ENCODE data around the gene TFCP2L1. TPM values are rescaled to one million over a fixed set of nuclear protein-coding genes. Genes with fewer than 3 reads are reported as not detected.

Gene TFCP2L1
- total RNA-seq, 1 experiment from 2014 or later = 1.8 TPM

DNA sequence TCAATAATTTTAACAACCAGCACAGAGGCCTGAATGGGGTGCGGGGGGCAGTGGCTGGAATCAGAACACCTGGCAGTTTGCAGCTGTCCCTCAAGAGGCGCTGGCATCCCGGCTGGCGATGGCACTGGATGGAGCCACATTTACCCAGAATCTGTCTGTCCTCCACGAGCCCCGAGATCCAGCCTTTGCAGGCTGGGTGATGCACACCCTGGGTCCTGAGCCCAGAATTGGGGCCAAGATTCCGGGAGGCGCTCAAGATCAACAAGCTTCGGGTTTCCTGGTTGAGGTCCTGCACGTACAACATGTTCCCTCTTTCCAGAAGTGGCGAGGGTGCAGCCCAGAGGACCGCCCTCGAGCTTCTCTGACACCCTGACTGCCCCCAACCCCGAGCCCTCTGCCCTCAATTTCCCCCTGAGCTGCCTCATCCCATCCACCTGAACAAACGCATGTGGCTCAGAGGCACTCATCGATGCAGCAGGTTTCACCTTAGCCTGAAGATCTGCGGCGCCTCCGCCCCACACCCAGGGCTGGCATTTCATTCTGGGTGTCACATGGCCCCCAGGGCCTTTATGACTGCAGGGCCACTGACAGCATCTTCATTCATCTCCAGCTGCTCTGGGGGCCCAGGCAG is 97.5 kb downstream of the TFCP2L1 start:
- H3K9ac ChIP-seq (ENCODE audit: extremely low read depth, insufficient read length, low read length) = no peak overlapping the region
- no peak overlapping the region for H3K27ac ChIP-seq (ENCODE audit: insufficient read length, low read depth, low read length)
- no peak overlapping the region for H2AK5ac ChIP-seq (ENCODE audit: insufficient read length, low read length)
- no peak overlapping the region for H3K14ac ChIP-seq (ENCODE audit: insufficient read depth, low read length)
- H4K20me1 ChIP-seq (ENCODE audit: control insufficient read depth, insufficient read depth, insufficient read length) = no peaks in the 10 kb centered on the region
- DNase-seq = peak; percentile 21
- no peak overlapping the region for H2BK12ac ChIP-seq (ENCODE audit: insufficient read length, low read depth, low read length)
- no peak overlapping the region for H2BK120ac ChIP-seq (ENCODE audit: low read depth, low read length, poor library complexity, severe bottlenecking)
- H3K27me3 ChIP-seq (ENCODE audit: insufficient read depth, low read length) = no peaks in the 10 kb centered on the region
- H2BK20ac ChIP-seq (ENCODE audit: low read depth, low read length, poor library complexity, severe bottlenecking) = no peak overlapping the region
- no peaks in the 10 kb centered on the region for H3K9me3 ChIP-seq (ENCODE audit: control insufficient read depth, low read depth, low read length)
- H3K18ac ChIP-seq (ENCODE audit: insufficient read length, low read depth, low read length) = no peak overlapping the region
- Mint-ChIP-seq H3K9me3 (no peaks in the 10 kb centered on the region), H3K4me1 (peaks cover 5 to 6% of the 10 kb centered on the region in 2 experiments), H3K4me3 (no peak overlapping the region), H3K36me3 (ENCODE audit: insufficient read depth in 1 of 3, low read depth in 3 of 3) (no peaks in the 10 kb centered on the region; a peak in 1 of 7 replicates), H3K27me3 (ENCODE audit: low read depth) (peaks cover 9% of the 10 kb centered on the region), H3K27ac (no peak overlapping the region)
- H3K23me2 ChIP-seq (ENCODE audit: insufficient read length, low read depth, low read length, poor library complexity, severe bottlenecking) = no peaks in the 10 kb centered on the region
- no peak overlapping the region for H4K8ac ChIP-seq (replicated peaks; ENCODE audit: insufficient read length, low read depth, low read length)
- no peak overlapping the region for H2BK5ac ChIP-seq (ENCODE audit: insufficient read length, low read length)
- H3K56ac ChIP-seq (ENCODE audit: insufficient read length, low read depth, low read length) = no peak overlapping the region
- no peak overlapping the region for H4K91ac ChIP-seq (ENCODE audit: insufficient read length, low read depth, low read length)
- no peak overlapping the region for H2BK15ac ChIP-seq (ENCODE audit: low read depth, low read length)
- H3K4me2 ChIP-seq (ENCODE audit: insufficient read depth, insufficient read length, low read length) = no peak overlapping the region
- H3K4me1 ChIP-seq (ENCODE audit: insufficient read depth, low read length) = no peaks in the 10 kb centered on the region
- no peaks in the 10 kb centered on the region for H3K79me2 ChIP-seq (ENCODE audit: insufficient read depth, low read length)
- no peaks in the 10 kb centered on the region for H3K79me1 ChIP-seq (ENCODE audit: insufficient read depth, low read depth, low read length, poor library complexity, severe bottlenecking)
- no peak overlapping the region for H3T11ph ChIP-seq (ENCODE audit: low read length)
- H2AFZ ChIP-seq (ENCODE audit: low read length) = no peak overlapping the region
- H3K23ac ChIP-seq (ENCODE audit: insufficient read length, low read depth, low read length) = no peak overlapping the region
- no peak overlapping the region for H3K4ac ChIP-seq (ENCODE audit: low read depth, low read length)
- H4K5ac ChIP-seq (ENCODE audit: insufficient read length, low read depth, low read length) = no peak overlapping the region
- WGBS (ENCODE audit: extremely low coverage, insufficient read length, low lambda C conversion rate) = no CpG with 5 or more reads among the region's 19 CpGs
- TF ChIP-seq, protein P1, sequence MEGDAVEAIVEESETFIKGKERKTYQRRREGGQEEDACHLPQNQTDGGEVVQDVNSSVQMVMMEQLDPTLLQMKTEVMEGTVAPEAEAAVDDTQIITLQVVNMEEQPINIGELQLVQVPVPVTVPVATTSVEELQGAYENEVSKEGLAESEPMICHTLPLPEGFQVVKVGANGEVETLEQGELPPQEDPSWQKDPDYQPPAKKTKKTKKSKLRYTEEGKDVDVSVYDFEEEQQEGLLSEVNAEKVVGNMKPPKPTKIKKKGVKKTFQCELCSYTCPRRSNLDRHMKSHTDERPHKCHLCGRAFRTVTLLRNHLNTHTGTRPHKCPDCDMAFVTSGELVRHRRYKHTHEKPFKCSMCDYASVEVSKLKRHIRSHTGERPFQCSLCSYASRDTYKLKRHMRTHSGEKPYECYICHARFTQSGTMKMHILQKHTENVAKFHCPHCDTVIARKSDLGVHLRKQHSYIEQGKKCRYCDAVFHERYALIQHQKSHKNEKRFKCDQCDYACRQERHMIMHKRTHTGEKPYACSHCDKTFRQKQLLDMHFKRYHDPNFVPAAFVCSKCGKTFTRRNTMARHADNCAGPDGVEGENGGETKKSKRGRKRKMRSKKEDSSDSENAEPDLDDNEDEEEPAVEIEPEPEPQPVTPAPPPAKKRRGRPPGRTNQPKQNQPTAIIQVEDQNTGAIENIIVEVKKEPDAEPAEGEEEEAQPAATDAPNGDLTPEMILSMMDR (conservative IDR thresholded peaks at IDR 0.05) = no peak

Measured in H9 (cell line).